ENCODE measurements around the gene SUGCT. TPM values are rescaled to one million over a fixed set of nuclear protein-coding genes. Genes with fewer than 3 reads are reported as not detected.

The SUGCT gene
- total RNA-seq, 2 experiments from 2014 or later = 0.76 to 1.5 TPM

- Mint-ChIP-seq H3K4me3 (no peak overlapping the region), H3K27ac (no peak overlapping the region), H3K9me3 (no peaks in the 10 kb centered on the region), H3K36me3 (no peaks in the 10 kb centered on the region), H3K4me1 (ENCODE audit: low read depth) (peaks cover 7% of the 10 kb centered on the region), H3K27me3 (no peaks in the 10 kb centered on the region)
- intact Hi-C loops (cut with micrococcal nuclease) = no loop called here
- no peak for DNase-seq
- POLR2A ChIA-PET = no interaction called here
- CTCF ChIA-PET = no interaction called here
Observed at GRCh38 chr7:40315277-40315676, 180.5 kb downstream of the SUGCT start.

GRCh38 chr7:40316176-40316575 is 181.4 kb downstream of the SUGCT start:
- POLR2A ChIA-PET = no interaction called here
- H3K36me3 Mint-ChIP-seq = no peaks in the 10 kb centered on the region
- no peak overlapping the region for H3K27ac Mint-ChIP-seq
- intact Hi-C loops (cut with micrococcal nuclease) = no loop called here
- CTCF ChIA-PET = no interaction called here
- H3K4me1 Mint-ChIP-seq (ENCODE audit: low read depth) = peaks cover 4% of the 10 kb centered on the region
- H3K27me3 Mint-ChIP-seq = no peaks in the 10 kb centered on the region
- H3K9me3 Mint-ChIP-seq = no peaks in the 10 kb centered on the region
- no peak for DNase-seq
- H3K4me3 Mint-ChIP-seq = no peak overlapping the region

- H3K4me1 Mint-ChIP-seq (ENCODE audit: low read depth) = no peaks in the 10 kb centered on the region
- CTCF ChIA-PET = no interaction called here
- no peak overlapping the region for H3K4me3 Mint-ChIP-seq
- intact Hi-C loops (cut with micrococcal nuclease) = loop anchor here (5.0 kb wide), 1 partner anchor 1372 kb away; no protein-coding TSS in a partner anchor
- H3K27ac Mint-ChIP-seq = no peak overlapping the region
- no peaks in the 10 kb centered on the region for H3K36me3 Mint-ChIP-seq
- no peaks in the 10 kb centered on the region for H3K27me3 Mint-ChIP-seq
- DNase-seq = no peak
- POLR2A ChIA-PET = no interaction called here
- H3K9me3 Mint-ChIP-seq = no peaks in the 10 kb centered on the region
Observed at GRCh38 chr7:40324914-40325313, 190.1 kb downstream of the SUGCT start.

- ChIA-PET CTCF (no interaction called here), POLR2A (no interaction called here)
- Mint-ChIP-seq H3K27me3 (no peaks in the 10 kb centered on the region), H3K36me3 (no peaks in the 10 kb centered on the region), H3K27ac (no peak overlapping the region), H3K4me3 (no peak overlapping the region), H3K9me3 (no peaks in the 10 kb centered on the region), H3K4me1 (ENCODE audit: low read depth) (no peaks in the 10 kb centered on the region)
- intact Hi-C loops (cut with micrococcal nuclease) = loop anchor here (5.0 kb wide), 1 partner anchor 1370 kb away; no protein-coding TSS in a partner anchor
- DNase-seq = no peak
Observed at GRCh38 chr7:40327113-40327512, 192.3 kb downstream of the SUGCT start.

- POLR2A ChIA-PET = no interaction called here
- H3K36me3 Mint-ChIP-seq = no peaks in the 10 kb centered on the region
- no peak overlapping the region for H3K4me3 Mint-ChIP-seq
- H3K27ac Mint-ChIP-seq = no peak overlapping the region
- no peak for DNase-seq
- H3K9me3 Mint-ChIP-seq = no peaks in the 10 kb centered on the region
- H3K27me3 Mint-ChIP-seq = no peaks in the 10 kb centered on the region
- intact Hi-C loops (cut with micrococcal nuclease) = loop anchor here (5.0 kb wide), 1 partner anchor 1369 kb away; no protein-coding TSS in a partner anchor
- H3K4me1 Mint-ChIP-seq (ENCODE audit: low read depth) = no peaks in the 10 kb centered on the region
- CTCF ChIA-PET = no interaction called here
Observed at GRCh38 chr7:40327873-40328272, 193.1 kb downstream of the SUGCT start.

- no peaks in the 10 kb centered on the region for H3K27me3 Mint-ChIP-seq
- no peaks in the 10 kb centered on the region for H3K36me3 Mint-ChIP-seq
- H3K4me3 Mint-ChIP-seq = no peak overlapping the region
- no peak for DNase-seq
- intact Hi-C loops (cut with micrococcal nuclease) = loop anchor here (5.0 kb wide), 1 partner anchor 1368 kb away; no protein-coding TSS in a partner anchor
- H3K4me1 Mint-ChIP-seq (ENCODE audit: low read depth) = no peaks in the 10 kb centered on the region
- ChIA-PET CTCF (interaction anchor here (0.6 to 1.2 kb wide), 2 partner anchors 12 to 433 kb away, joined by 3 to 5 read pairs; no protein-coding TSS in a partner anchor), POLR2A (no interaction called here)
- peaks cover 3% of the 10 kb centered on the region for H3K9me3 Mint-ChIP-seq
- H3K27ac Mint-ChIP-seq = no peak overlapping the region
Observed at GRCh38 chr7:40329601-40330153, 194.9 kb downstream of the SUGCT start.

GRCh38 chr7:40330408-40330807 is 195.6 kb downstream of the SUGCT start:
- intact Hi-C loops (cut with micrococcal nuclease) = no loop called here
- H3K4me3 Mint-ChIP-seq = no peak overlapping the region
- no peaks in the 10 kb centered on the region for H3K4me1 Mint-ChIP-seq (ENCODE audit: low read depth)
- DNase-seq = no peak
- no peaks in the 10 kb centered on the region for H3K36me3 Mint-ChIP-seq
- ChIA-PET POLR2A (no interaction called here), CTCF (no interaction called here)
- peaks cover 3% of the 10 kb centered on the region for H3K9me3 Mint-ChIP-seq
- H3K27ac Mint-ChIP-seq = no peak overlapping the region
- H3K27me3 Mint-ChIP-seq = no peaks in the 10 kb centered on the region

- Mint-ChIP-seq H3K4me1 (ENCODE audit: low read depth) (no peaks in the 10 kb centered on the region), H3K9me3 (peaks cover 9% of the 10 kb centered on the region), H3K27me3 (no peaks in the 10 kb centered on the region), H3K36me3 (no peaks in the 10 kb centered on the region), H3K4me3 (no peak overlapping the region), H3K27ac (no peak overlapping the region)
- CTCF ChIA-PET = no interaction called here
- DNase-seq = no peak
- POLR2A ChIA-PET = no interaction called here
- intact Hi-C loops (cut with micrococcal nuclease) = no loop called here
Observed at GRCh38 chr7:40331915-40332314, 197.1 kb downstream of the SUGCT start.

- Mint-ChIP-seq H3K27me3 (no peaks in the 10 kb centered on the region), H3K4me1 (ENCODE audit: low read depth) (no peaks in the 10 kb centered on the region), H3K36me3 (peaks cover 2% of the 10 kb centered on the region), H3K4me3 (no peak overlapping the region), H3K9me3 (peaks cover 13% of the 10 kb centered on the region), H3K27ac (no peak overlapping the region)
- ChIA-PET CTCF (interaction anchor here (0.7 kb wide), 1 partner anchor 281 kb away, joined by 3 read pairs; no protein-coding TSS in a partner anchor), POLR2A (no interaction called here)
- intact Hi-C loops (cut with micrococcal nuclease) = no loop called here
- no peak for DNase-seq
Observed at GRCh38 chr7:40332516-40332915, 197.7 kb downstream of the SUGCT start.

- POLR2A ChIA-PET = no interaction called here
- Mint-ChIP-seq H3K4me3 (no peak overlapping the region), H3K27ac (no peak overlapping the region), H3K27me3 (no peaks in the 10 kb centered on the region), H3K4me1 (ENCODE audit: low read depth) (no peaks in the 10 kb centered on the region), H3K36me3 (peaks cover 2% of the 10 kb centered on the region), H3K9me3 (peaks cover 7% of the 10 kb centered on the region)
- no peak for DNase-seq
- CTCF ChIA-PET = interaction anchor here (2.0 kb wide), 1 partner anchor 13 kb away, joined by 5 read pairs; no protein-coding TSS in a partner anchor
- intact Hi-C loops (cut with micrococcal nuclease) = no loop called here
Observed at GRCh38 chr7:40341836-40342235, 207.0 kb downstream of the SUGCT start.

- ChIA-PET POLR2A (no interaction called here), CTCF (no interaction called here)
- Mint-ChIP-seq H3K9me3 (no peaks in the 10 kb centered on the region), H3K27ac (no peak overlapping the region), H3K27me3 (peaks cover 1% of the 10 kb centered on the region), H3K4me3 (no peak overlapping the region), H3K36me3 (no peaks in the 10 kb centered on the region), H3K4me1 (ENCODE audit: low read depth) (no peaks in the 10 kb centered on the region)
- intact Hi-C loops (cut with micrococcal nuclease) = no loop called here
- DNase-seq = no peak
Observed at GRCh38 chr7:40346554-40346953, 211.7 kb downstream of the SUGCT start.

- Mint-ChIP-seq H3K4me1 (ENCODE audit: low read depth) (no peaks in the 10 kb centered on the region), H3K27ac (no peak overlapping the region), H3K27me3 (peaks cover 1% of the 10 kb centered on the region), H3K36me3 (no peaks in the 10 kb centered on the region), H3K4me3 (no peak overlapping the region), H3K9me3 (no peaks in the 10 kb centered on the region)
- intact Hi-C loops (cut with micrococcal nuclease) = no loop called here
- ChIA-PET CTCF (no interaction called here), POLR2A (no interaction called here)
- no peak for DNase-seq
Observed at GRCh38 chr7:40348126-40348728, 213.4 kb downstream of the SUGCT start.

GRCh38 chr7:40350100-40350499 is 215.3 kb downstream of the SUGCT start:
- Mint-ChIP-seq H3K27me3 (peaks cover 1% of the 10 kb centered on the region), H3K4me1 (ENCODE audit: low read depth) (no peaks in the 10 kb centered on the region), H3K27ac (no peak overlapping the region), H3K9me3 (no peaks in the 10 kb centered on the region), H3K4me3 (no peak overlapping the region), H3K36me3 (no peaks in the 10 kb centered on the region)
- POLR2A ChIA-PET = no interaction called here
- no peak for DNase-seq
- intact Hi-C loops (cut with micrococcal nuclease) = no loop called here
- CTCF ChIA-PET = no interaction called here
